OCI-LY3 (cell line): ENCODE measurements around the gene SPPL2A.

ENCODE experiments used
- H2AFZ ChIP-seq: fragments of 200-600, 300-600 bp; shearing (Covaris generic); 2 replicates; pipeline ENCODE4 v1.6.0; 2014; ENCODE audit warnings: antibody characterized with exemption, low read depth, low read length
- H3K27ac ChIP-seq: fragments of 200-600, 300-600 bp; sonication (generic); 2 replicates; pipeline ENCODE4 v1.5.1; 2014; ENCODE audit warnings: mild to moderate bottlenecking, low read length, moderate library complexity, mixed read lengths
- H3K27me3 ChIP-seq: fragments of 200-600, 300-600 bp; sonication (generic); 2 replicates; pipeline ENCODE4 v1.6.1; 2014; ENCODE audit warnings: low read depth, low read length, mixed read lengths
- H3K36me3 ChIP-seq: fragments of 200-600, 300-600 bp; sonication (generic); replicated peaks from 2 replicates; pipeline ENCODE3; 2014; ENCODE audit warnings: low read depth, low read length, mixed read lengths
- H3K4me1 ChIP-seq: fragments of 300-600, 200-600 bp; sonication (generic); 2 replicates; pipeline ENCODE4 v1.6.1; 2014; ENCODE audit warnings: low read length, mixed read lengths
- H3K4me2 ChIP-seq: fragments of 200-600, 300-600 bp; sonication (generic); 2 replicates; pipeline ENCODE4 v1.6.1; 2014; ENCODE audit warnings: low read length, mixed read lengths
- H3K4me3 ChIP-seq: fragments of 300-600, 200-600 bp; sonication (generic); 2 replicates; pipeline ENCODE4 v1.5.1; 2014; ENCODE audit warnings: antibody characterized with exemption, mild to moderate bottlenecking, low read length, moderate library complexity
- H3K79me2 ChIP-seq: fragments of 300-600, 200-600 bp; shearing (Covaris generic); 2 replicates; pipeline ENCODE4 v1.6.1; 2014; ENCODE audit warnings: mild to moderate bottlenecking, low read length, mixed read lengths
- H3K9ac ChIP-seq: fragments of 300-600, 200-600 bp; shearing (Covaris generic); 2 replicates; pipeline ENCODE4 v1.6.0; 2014; ENCODE audit warnings: mild to moderate bottlenecking, low read length, moderate library complexity
- H3K9me3 ChIP-seq: fragments of 200-600, 300-600 bp; shearing (Covaris generic); 2 replicates; pipeline ENCODE4 v1.6.1; 2014; ENCODE audit warnings: low read length, mixed read lengths; ENCODE audit not compliant: insufficient read depth
- H4K20me1 ChIP-seq: fragments of 200-600, 300-600 bp; sonication (generic); 2 replicates; pipeline ENCODE4 v1.6.1; 2016; ENCODE audit warnings: low read length, mixed read lengths; ENCODE audit not compliant: insufficient read depth
- EZH2phosphoT487 ChIP-seq: fragments of 200-600 bp; shearing (Covaris generic); IDR thresholded peaks from 2 replicates; pipeline ENCODE4 v1.6.1; 2018; ENCODE audit warnings: antibody characterized with exemption, mixed run types, low read depth
- TF ChIP-seq, protein P1 (sequence below): fragments of 200-600, 300-600 bp; sonication (generic); IDR thresholded peaks from 2 replicates; pipeline ENCODE4 v1.5.1; 2014; ENCODE audit warnings: antibody characterized with exemption, low read length, low read depth

The SPPL2A gene

DNA sequence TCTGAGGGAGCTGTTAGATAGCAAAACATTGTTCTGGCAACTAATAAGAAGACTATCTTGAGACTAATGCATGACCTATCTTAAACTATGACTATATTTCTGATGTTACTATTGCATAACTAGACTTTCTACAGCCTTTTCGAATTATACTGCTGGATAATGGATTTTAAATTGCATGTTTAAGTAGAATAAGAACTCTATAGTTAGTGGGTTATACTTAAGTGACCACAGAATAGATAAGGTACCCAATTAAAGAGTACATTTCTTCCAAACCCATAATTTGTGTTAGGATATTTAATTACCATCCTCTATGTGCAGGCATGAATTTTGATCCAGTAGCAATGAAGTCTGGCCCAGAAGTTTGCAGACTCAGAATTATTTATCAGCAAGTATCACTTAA lies 44.6 kb upstream of the SPPL2A start:
- H4K20me1 ChIP-seq: no peaks in the 10 kb centered on the region

GRCh38 chr15:50808728-50809127 lies 43.2 kb upstream of the SPPL2A start:
- Histone ChIP-seq H3K9me3 (no peaks in the 10 kb centered on the region), H3K27me3 (no peaks in the 10 kb centered on the region), H3K4me2 (no peak overlapping the region), H3K79me2 (no peaks in the 10 kb centered on the region), H3K27ac (no peak overlapping the region), H2AFZ (no peak overlapping the region), H4K20me1 (no peaks in the 10 kb centered on the region), H3K36me3 (no peaks in the 10 kb centered on the region), H3K9ac (no peak overlapping the region), H3K4me1 (no peaks in the 10 kb centered on the region), H3K4me3 (no peak overlapping the region)
- TF ChIP-seq, protein P1, sequence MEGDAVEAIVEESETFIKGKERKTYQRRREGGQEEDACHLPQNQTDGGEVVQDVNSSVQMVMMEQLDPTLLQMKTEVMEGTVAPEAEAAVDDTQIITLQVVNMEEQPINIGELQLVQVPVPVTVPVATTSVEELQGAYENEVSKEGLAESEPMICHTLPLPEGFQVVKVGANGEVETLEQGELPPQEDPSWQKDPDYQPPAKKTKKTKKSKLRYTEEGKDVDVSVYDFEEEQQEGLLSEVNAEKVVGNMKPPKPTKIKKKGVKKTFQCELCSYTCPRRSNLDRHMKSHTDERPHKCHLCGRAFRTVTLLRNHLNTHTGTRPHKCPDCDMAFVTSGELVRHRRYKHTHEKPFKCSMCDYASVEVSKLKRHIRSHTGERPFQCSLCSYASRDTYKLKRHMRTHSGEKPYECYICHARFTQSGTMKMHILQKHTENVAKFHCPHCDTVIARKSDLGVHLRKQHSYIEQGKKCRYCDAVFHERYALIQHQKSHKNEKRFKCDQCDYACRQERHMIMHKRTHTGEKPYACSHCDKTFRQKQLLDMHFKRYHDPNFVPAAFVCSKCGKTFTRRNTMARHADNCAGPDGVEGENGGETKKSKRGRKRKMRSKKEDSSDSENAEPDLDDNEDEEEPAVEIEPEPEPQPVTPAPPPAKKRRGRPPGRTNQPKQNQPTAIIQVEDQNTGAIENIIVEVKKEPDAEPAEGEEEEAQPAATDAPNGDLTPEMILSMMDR: no peak
- TF ChIP-seq EZH2phosphoT487: no peak

More for the DNA sequence above, 44.6 kb upstream of the SPPL2A start:
- no peak overlapping the region for H3K27ac ChIP-seq
- TF ChIP-seq, protein P1: no peak
- no peak for TF ChIP-seq EZH2phosphoT487
- no peak overlapping the region for H3K9ac ChIP-seq
- H3K27me3 ChIP-seq: no peaks in the 10 kb centered on the region
- no peaks in the 10 kb centered on the region for H3K9me3 ChIP-seq
- H3K4me2 ChIP-seq: no peak overlapping the region
- H3K4me1 ChIP-seq: no peaks in the 10 kb centered on the region
- no peaks in the 10 kb centered on the region for H3K36me3 ChIP-seq
- no peak overlapping the region for H3K4me3 ChIP-seq
- no peaks in the 10 kb centered on the region for H3K79me2 ChIP-seq
- no peak overlapping the region for H2AFZ ChIP-seq

DNA sequence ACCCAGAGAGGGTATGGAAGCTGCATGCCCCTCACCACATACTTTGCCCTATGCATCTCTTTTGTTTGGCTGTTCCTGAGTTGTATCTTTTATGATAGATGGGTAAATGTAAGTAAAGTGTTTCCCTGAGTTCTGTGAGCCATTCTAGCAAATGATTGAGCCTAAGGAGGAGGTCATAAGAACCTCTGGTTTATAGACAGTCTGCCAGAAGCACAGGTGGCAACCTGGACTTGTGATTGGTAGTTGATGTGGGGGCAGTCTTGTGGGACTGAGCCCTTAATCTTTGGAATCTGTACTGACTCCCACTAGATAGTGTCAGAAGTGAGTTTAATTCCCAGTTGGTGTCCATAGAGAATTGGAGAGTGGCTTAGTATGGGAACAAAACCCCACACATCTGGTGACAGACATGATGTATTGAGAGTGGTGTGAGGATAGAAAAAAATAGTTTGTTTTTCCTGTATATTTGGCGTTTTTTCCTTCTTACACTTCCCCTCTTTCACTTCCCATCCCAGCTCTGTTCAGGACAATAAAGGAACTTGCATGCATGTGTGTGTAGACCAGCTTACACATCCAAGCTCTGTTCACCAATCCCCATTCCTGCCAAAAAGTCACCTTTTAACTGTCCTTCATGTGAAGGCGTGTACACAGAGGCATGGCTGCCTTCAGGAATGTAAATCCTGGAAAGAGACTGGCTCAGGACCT lies 38.1 kb upstream of the SPPL2A start:
- H3K36me3 ChIP-seq: no peaks in the 10 kb centered on the region
- H3K4me3 ChIP-seq: no peak overlapping the region
- H4K20me1 ChIP-seq: no peaks in the 10 kb centered on the region
- H3K79me2 ChIP-seq: no peaks in the 10 kb centered on the region
- H3K9me3 ChIP-seq: no peaks in the 10 kb centered on the region
- H3K4me2 ChIP-seq: no peak overlapping the region
- no peaks in the 10 kb centered on the region for H3K27me3 ChIP-seq
- H2AFZ ChIP-seq: no peak overlapping the region
- TF ChIP-seq, protein P1: no peak
- TF ChIP-seq EZH2phosphoT487: no peak
- no peak overlapping the region for H3K9ac ChIP-seq
- no peaks in the 10 kb centered on the region for H3K4me1 ChIP-seq
- no peak overlapping the region for H3K27ac ChIP-seq

- no peaks in the 10 kb centered on the region for H3K79me2 ChIP-seq
- no peak overlapping the region for H2AFZ ChIP-seq
- H3K27ac ChIP-seq: no peak overlapping the region
- no peak overlapping the region for H3K4me2 ChIP-seq
- no peaks in the 10 kb centered on the region for H3K4me1 ChIP-seq
- no peaks in the 10 kb centered on the region for H3K27me3 ChIP-seq
- no peak overlapping the region for H3K9ac ChIP-seq
- TF ChIP-seq, protein P1: no peak
- TF ChIP-seq EZH2phosphoT487: no peak
- no peak overlapping the region for H3K4me3 ChIP-seq
- H4K20me1 ChIP-seq: no peaks in the 10 kb centered on the region
- no peaks in the 10 kb centered on the region for H3K36me3 ChIP-seq
- H3K9me3 ChIP-seq: no peaks in the 10 kb centered on the region
Measured at GRCh38 chr15:50800715-50801114, 35.2 kb upstream of the SPPL2A start.
